Lung microvascular endothelial cell (primary cell): ENCODE measurements around the gene NOL9. TPM values are rescaled to one million over a fixed set of nuclear protein-coding genes. Genes with fewer than 3 reads are reported as not detected.

Source experiments
- DNase-seq, 2 donors: peaks; one replicate each; pipeline versions ENCODE4 v3.0.0 to v3.0.0-alpha.2; 2010; ENCODE audit warnings: low read depth in 2 of 2
- total RNA-seq: library from RNA; depleted of rRNA; stranded (reverse); fragments of >200 nt; gene quantifications from 2 replicates; pipeline ENCODE4 v1.2.1, GENCODE V29; 2014

NOL9 gene
- total RNA-seq, 1 donor from 2014 or later = 15.1 TPM

DNA sequence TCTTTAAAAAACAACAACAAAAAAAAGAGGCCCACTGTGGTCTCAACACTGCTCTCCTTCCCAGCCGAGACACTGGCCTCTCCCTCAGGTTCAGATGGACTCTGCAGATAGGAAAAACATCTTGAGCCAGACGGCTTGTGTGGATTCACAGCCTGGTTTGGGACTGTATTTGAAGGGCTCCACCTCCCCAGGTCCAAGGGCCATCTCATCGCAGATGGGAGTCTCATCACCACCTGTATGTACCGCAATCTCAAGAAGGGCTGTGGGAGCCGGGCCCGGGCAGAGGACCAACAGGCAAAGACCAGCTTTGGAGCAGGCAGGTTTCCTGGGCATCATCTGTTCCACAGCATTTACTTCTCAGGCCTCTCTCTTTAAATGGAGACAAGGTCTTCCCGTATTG, 35.7 kb upstream of the NOL9 start:
- no peak for DNase-seq

DNA sequence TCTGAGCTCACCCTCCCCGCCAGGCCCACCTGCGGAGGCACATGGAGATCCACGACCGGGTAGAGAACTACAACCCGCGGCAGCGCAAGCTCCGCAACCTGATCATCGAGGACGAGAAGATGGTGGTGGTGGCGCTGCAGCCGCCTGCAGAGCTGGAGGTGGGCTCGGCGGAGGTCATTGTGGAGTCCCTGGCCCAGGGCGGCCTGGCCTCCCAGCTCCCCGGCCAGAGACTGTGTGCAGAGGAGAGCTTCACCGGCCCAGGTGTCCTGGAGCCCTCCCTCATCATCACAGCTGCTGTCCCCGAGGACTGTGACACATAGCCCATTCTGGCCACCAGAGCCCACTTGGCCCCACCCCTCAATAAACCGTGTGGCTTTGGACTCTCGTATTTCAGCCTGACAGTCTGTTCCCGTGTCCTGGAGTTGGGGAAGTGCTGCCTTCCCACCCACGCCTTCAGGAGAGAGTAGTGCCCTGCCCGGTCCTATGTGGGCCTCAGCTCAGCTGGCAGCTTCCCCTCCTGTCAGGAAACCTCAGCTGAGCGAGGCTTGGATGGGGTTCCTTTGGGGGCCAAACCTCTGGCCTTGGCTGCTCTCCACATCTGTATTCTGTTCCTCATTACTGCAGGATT, 34.7 kb upstream of the NOL9 start:
- no peak for DNase-seq

DNA sequence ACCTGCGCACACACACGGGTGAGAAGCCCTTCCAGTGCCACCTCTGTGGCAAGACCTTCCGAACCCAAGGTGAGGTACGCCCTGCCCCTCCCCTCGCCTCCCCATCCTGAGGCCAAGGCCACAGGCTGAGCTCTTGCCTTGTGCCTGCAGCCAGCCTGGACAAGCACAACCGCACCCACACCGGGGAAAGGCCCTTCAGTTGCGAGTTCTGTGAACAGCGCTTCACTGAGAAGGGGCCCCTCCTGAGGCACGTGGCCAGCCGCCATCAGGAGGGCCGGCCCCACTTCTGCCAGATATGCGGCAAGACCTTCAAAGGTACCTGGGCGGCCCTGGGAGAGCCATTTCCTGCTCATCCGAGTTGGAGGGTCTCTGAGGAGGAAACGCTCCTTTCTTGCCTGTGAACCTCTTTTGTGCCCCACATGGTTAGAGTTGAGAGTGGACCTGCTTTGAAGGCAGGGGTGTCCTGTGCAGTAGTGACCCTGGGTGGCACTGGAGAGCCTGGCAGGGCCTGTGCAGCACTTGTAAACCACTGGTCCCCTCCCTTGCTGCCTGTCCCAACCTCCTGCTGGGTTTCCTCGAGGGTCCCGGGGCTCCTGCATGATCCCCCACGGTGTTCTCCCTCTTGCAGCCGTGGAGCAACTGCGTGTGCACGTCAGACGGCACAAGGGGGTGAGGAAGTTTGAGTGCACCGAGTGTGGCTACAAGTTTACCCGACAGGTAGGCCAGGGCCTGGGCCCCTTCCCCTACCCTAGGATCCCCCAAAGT, 34.0 kb upstream of the NOL9 start:
- DNase-seq = no peak

DNA sequence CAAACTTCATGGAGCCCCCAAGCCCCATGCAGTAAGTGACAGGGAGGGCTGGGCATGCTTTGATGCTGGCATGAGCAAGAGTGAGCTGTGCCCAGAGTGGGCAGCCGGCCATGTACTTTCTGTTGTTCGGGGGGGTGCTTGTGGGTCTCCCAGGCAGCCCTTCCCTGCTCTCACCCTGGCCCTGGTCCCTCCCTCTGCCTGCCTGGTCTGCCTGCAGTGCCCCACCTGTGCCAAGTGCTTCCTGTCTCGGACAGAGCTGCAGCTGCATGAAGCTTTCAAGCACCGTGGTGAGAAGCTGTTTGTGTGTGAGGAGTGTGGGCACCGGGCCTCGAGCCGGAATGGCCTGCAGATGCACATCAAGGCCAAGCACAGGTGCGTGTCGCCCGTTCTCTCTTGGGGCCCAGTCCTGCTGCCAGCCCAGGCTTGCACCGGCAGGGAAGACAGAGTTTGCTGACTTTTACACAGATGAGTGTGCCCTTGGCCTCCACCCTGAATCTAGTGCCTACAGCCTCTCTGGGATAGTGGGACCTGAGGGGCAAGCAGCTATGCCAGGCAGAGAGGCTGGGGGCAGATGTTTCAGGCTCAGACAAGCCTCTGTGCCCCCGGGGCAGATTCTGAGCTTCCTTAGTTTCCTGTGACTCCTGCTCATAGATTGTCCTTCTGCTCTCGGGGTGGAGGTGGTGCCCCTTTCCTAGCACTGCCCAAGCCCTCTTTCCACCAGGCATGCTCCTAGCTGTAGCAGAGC, 33.1 kb upstream of the NOL9 start:
- no peak for DNase-seq

DNA sequence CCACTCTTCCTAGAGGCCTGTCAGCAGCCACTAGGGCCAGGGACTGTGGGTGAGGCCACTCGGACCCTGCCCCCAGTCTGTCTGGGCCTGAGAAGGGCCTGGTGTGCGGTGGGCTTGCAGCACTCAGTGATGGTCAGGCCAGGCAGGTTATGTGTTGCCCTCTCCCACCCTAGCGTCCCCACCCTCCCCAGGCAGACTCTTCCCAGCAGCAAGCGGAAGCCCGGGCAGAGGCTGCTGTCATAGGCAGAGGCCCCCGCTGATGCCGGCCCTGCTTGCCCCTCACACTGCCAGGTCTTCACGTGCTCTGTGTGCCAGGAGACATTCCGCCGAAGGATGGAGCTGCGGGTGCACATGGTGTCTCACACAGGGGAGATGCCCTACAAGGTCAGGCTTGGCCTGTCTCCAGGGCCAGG, 32.1 kb upstream of the NOL9 start:
- no peak for DNase-seq

DNA sequence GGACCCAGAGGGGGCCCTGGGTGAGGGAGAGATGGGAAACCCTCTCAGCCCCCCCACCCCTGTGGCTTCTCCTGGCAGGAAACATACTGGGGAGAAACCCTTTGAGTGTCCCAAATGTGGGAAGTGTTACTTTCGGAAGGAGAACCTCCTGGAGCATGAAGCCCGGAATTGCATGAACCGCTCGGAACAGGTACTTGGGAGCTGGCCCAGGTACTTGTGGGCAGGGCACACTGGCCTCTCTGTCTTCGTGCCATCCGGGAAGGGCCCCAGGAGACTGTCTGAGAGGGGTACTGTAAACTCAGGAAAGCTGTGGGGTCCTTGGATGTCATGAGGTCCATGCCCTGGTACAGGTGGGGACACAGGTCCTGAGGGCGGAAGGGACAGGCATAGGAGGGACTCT, 31.5 kb upstream of the NOL9 start:
- no peak for DNase-seq

DNA sequence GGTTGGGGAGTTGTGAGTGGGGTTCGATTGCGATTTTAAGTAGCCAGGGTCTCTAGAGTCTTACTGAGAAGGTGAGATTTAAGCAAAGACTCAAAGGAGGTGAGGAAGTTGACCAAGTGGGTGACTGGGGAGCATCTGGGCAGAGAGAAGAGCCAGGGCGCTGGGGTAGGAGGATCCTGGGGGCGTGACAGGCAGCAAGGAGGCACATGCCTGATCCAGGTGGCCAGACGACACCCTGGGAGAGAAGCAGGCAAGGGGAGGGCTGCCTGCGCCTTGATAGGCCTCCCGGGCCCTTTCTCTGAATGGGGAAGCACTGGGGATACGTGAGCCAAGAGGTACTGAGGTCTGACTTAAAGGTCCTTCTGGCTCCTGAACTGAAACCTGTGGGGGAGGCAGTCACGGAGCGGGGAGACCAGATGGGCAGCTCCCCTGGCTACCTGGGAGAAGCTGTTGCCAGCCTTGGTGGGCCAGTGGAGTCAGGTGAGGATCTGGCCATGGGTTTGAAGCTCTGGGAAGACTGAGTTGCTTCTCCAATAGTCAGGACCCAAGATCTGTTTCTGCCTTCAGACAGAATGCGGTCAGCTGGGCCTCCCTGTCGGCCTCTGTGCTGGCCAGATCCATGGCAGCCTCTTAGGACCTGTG, 30.9 kb upstream of the NOL9 start:
- DNase-seq = no peak

DNA sequence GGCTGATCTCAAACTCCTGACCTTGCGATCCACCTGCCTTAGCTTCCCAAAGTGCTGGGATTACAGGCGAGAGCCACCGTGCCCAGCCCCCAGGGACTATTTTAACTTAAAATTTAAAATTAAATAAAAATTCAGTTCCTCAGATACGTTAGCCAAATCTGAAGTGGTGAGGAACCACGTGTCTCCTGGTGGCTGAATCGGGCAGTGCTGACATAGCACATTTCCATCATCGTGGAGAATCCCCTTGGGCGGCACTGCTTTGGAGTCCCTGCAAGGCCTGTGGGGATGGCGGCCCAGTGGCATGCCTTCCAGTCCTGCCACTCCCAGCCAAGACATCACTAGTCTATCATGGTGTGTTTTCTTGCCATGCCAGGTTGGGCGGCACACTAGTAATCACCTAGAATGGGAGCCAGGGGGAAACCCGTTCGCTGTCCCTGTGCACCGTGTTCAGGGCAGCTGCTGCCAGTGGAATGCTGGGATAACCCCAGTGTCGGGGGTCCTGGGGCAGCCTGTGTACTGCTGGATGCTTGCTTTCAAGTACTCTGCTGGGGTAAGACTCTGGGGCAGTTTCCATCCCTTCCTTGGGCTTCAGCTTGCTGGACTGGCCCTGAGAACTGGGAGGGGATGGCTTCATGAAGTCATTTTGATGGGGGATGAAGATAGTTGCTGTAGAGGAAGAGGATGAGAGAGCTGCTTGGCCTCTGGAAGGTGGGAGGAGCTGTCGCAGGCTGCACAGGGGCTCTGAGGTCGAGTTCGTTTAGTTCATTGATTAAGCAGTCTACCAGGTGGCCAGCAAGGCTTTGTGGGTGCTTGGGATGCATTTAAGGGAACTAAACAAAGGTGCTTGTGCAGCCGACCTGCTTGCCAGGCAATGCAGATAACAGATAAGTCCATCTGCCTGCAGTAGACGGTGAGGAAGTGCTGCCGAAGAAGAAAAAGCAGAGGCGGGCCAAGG, 30.1 kb upstream of the NOL9 start:
- DNase-seq = no peak

DNA sequence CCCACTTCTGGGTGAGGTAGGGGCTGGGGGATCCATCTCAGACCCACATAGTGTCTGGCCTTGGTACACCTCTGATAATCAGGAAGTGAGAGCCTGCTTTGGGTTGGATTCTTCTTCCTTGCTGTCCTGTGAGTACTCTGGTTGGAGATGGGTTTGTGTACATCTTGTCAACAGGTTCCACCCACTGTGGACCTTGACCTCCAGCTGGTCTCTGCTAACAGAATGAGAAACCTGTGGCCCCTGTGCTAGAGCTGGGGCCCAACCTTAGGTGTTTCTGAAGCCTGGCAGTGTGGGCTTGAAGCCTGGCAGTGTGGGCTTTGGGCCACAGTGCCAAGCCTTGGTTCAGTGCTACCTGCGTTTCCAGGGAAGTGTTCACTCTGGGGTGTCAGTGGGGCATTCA, 28.1 kb upstream of the NOL9 start:
- no peak for DNase-seq

DNA sequence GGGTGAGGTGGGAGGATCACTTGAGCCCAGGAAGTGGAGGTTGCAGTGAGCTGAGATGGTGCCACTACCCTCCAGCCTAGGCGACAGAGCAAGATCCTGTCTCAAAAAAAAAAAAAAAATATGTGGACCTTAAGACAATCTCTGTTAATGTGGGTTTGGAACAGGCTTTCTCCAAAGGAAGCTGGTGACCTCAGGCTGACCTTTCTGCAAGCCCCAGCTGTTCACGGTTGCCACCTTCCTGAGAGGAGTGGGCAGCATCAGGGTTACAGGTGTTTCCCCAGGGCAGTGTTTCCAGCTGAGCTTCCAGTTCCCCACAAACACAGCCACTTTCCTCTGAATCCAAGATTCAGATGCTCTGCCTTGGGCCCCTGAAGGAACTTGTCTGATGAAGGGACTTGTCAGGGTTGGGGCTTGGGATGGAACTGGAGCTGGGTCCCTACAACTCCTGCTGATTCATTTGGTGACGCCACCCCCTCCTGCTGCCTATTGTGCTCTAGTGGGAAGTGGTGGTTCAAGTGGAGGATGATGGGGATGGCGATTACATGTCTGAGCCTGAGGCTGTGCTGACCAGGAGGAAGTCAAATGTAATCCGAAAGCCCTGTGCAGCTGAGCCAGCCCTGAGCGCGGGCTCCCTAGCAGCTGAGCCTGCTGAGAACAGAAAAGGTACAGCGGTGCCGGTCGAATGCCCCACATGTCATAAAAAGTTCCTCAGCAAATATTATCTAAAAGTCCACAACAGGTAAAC, 27.4 kb upstream of the NOL9 start:
- DNase-seq = peak in 1 of 2 donors; percentile 65

DNA sequence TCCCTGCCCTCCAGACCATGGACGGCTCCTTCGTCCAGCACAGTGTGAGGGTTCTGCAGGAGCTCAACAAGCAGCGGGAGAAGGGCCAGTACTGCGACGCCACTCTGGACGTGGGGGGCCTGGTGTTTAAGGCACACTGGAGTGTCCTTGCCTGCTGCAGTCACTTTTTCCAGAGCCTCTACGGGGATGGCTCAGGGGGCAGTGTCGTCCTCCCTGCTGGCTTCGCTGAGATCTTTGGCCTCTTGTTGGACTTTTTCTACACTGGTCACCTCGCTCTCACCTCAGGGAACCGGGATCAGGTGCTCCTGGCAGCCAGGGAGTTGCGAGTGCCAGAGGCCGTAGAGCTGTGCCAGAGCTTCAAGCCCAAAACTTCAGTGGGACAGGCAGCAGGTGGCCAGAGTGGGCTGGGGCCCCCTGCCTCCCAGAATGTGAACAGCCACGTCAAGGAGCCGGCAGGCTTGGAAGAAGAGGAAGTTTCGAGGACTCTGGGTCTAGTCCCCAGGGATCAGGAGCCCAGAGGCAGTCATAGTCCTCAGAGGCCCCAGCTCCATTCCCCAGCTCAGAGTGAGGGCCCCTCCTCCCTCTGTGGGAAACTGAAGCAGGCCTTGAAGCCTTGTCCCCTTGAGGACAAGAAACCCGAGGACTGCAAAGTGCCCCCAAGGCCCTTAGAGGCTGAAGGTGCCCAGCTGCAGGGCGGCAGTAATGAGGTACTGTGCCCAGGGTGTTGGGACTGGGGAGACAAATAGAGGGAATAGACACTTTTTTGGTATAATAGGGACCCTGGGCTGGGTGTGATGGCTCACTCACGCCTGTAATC, 26.5 kb upstream of the NOL9 start:
- peak in 1 of 2 donors; percentile 39 for DNase-seq

DNA sequence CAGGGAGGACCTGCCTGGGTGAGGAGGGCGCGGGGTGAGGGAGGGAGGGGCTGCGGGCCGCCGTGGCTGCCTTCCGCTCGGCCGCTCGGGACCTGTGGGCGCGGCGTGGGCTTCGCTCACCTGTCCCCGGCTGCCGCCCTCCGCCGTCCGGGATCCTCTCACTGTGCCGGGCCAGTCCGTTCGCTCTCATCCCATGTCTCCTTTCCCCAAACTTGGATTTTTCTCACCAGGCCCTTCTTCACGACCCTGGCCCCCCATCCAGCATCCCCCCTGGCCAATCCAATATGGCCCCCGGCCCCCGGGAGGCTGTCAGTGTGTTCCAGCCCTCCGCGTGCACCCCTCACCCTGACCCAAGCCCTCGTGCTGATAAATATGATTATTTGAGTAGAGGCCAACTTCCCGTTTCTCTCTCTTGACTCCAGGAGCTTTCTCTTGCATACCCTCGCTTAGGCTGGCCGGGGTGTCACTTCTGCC, 25.8 kb upstream of the NOL9 start:
- DNase-seq = peak; percentile 25 to 33

DNA sequence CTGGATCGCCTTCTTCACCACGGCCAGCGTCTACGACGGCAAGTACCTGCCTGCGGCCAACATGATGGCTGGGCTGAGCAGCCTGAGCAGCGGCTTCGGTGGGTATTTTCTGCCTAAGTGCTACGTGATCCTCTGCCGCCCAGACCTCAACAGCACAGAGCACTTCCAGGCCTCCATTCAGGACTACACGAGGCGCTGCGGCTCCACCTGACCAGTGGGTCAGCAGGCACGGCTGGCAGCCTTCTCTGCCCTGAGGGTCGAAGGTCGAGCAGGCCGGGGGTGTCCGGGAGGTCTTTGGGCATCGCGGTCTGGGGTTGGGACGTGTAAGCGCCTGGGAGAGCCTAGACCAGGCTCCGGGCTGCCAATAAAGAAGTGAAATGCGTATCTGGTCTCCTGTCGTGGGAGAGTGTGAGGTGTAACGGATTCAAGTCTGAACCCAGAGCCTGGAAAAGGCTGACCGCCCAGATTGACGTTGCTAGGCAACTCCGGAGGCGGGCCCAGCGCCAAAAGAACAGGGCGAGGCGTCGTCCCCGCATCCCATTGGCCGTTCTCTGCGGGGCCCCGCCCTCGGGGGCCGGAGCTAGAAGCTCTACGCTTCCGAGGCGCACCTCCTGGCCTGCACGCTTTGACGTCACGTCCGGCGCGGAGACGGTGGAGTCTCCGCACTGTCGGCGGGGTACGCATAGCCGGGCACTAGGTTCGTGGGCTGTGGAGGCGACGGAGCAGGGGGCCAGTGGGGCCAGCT, 25.2 kb upstream of the NOL9 start, which contains the start of gene ZBTB48:
TSS of gene ZBTB48 (plus strand) at position 621 of the 745 bp plus-strand sequence. CDS start 616 bp downstream, outside the sequence.
- peak; percentile 97 to 98 for DNase-seq

DNA sequence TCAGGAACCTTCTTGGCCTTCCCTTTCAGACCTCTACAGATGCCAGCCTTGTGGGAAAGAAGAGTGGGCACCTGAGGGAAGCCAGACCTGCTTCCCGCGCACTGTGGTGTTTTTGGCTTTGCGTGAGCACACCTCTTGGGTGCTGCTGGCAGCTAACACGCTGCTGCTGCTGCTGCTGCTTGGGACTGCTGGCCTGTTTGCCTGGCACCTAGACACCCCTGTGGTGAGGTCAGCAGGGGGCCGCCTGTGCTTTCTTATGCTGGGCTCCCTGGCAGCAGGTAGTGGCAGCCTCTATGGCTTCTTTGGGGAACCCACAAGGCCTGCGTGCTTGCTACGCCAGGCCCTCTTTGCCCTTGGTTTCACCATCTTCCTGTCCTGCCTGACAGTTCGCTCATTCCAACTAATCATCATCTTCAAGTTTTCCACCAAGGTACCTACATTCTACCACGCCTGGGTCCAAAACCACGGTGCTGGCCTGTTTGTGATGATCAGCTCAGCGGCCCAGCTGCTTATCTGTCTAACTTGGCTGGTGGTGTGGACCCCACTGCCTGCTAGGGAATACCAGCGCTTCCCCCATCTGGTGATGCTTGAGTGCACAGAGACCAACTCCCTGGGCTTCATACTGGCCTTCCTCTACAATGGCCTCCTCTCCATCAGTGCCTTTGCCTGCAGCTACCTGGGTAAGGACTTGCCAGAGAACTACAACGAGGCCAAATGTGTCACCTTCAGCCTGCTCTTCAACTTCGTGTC, 24.5 kb upstream of the NOL9 start:
- DNase-seq = no peak

DNA sequence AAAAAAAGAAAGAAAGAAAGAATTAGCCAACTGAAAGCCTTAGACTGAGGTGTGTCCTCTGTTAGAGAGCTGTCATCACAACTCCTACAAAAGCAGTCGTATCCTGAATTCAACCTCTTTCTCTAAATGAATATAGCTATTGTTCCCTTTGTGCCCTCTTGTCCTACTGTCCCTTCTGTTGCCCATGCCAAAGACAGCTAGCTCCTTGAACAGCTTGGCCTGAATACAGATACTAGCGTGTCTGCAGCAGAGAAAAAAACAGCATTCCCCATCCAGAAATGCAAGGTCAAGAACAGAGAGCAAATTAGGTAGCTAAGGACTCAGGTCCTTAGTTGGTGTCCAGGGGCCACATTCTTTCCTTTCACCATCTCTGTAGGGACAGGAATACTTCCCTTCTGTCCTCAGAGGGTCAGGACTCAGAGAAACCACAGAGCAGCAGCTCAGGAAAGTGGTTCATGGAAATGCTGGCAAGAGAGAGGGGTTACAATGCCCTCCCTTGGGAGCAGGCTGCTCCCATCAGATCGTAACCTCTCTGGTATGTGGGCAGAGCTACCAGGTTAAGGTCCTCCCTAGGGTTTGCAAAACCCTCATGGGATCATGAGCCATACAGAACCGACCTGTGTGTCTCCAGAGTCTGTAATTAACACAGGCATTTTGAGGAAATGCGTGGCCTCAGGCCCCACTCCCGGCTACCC, 23.7 kb upstream of the NOL9 start:
- DNase-seq = no peak

DNA sequence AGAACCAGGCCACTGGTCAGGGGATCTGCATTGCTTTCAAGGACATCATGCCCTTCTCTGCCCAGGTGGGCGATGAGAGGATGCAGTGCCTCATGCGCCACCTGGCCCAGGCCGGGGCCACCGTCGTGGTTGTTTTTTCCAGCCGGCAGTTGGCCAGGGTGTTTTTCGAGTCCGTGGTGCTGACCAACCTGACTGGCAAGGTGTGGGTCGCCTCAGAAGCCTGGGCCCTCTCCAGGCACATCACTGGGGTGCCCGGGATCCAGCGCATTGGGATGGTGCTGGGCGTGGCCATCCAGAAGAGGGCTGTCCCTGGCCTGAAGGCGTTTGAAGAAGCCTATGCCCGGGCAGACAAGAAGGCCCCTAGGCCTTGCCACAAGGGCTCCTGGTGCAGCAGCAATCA, 20.5 kb upstream of the NOL9 start:
- DNase-seq = no peak

DNA sequence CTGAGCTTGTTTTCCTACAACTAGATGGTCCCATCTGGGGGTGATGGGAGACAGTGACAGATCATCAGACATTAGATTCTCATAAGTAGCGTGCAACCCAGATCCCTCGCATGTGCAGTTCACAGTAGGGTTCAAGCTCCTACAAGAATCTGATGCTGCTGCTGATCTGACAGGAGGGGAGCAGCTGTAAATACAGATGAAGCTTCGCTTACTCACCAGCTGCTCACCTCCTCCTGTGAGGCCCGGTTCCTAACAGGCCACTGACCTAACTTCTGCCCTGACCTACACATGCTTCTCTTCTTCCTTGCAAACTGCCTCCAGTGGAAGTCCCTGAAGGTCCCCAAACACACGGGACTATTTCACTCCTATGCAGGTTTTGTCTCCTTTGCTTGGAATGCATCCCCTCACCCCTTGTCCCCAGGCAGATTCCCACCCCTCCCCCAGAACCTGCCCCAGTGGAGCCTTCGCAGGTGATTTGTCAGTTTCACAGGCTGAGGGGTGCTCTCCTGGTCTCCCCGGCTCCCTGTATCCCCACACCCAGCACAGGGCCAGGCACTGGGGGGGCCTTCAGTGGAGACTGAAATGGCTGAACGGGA, 19.8 kb upstream of the NOL9 start:
- no peak for DNase-seq
